Breast epithelium (tissue), 3 donors: Measurements from ENCODE around the gene BRICD5.

Experiments used
- CTCF ChIP-seq, 3 donors: fragments of 450-650 bp; IDR thresholded peaks; one replicate each; pipeline ENCODE4 v1.5.1; 2016 to 2017; ENCODE audit warnings: antibody characterized with exemption in 3 of 3, mild to moderate bottlenecking in 3 of 3, moderate library complexity in 3 of 3
- POLR2A ChIP-seq: fragments of 450-650 bp; IDR thresholded peaks from one replicate; pipeline ENCODE4 v1.6.1; 2016; ENCODE audit warnings: antibody characterized with exemption, mild to moderate bottlenecking, moderate library complexity
- POLR2AphosphoS5 ChIP-seq, 3 donors: sonication (generic); formaldehyde crosslinking; IDR thresholded peaks; one replicate each; pipeline ENCODE4 v1.6.1; 2017; ENCODE audit warnings: antibody characterized with exemption in 3 of 3

- TF ChIP-seq CTCF (IDR thresholded peaks at IDR 0.05) (no peak), POLR2A (no peak), POLR2AphosphoS5 (IDR thresholded peaks at IDR 0.05) (no peak)
Observed at GRCh38 chr16:2238150-2238837, 27.6 kb upstream of the BRICD5 start.
